Fibroblast of lung (primary cell): Measurements from ENCODE around the gene UNC5A. TPM values are rescaled to one million over a fixed set of nuclear protein-coding genes. Genes with fewer than 3 reads are reported as not detected.

Experiments
- DNase-seq, 2 donors: peaks; one replicate each; pipeline versions ENCODE4 v3.0.0 to v3.0.0-alpha.2; 2010; ENCODE audit warnings: low read depth in 2 of 2
- H2AFZ ChIP-seq: 2 replicates; pipeline ENCODE4 v1.5.1; 2012; ENCODE audit warnings: low read length, control low read depth, inconsistent platforms
- H3K27ac ChIP-seq: 2 replicates; pipeline ENCODE4 v1.5.1; 2011; ENCODE audit warnings: low read length, control low read depth; ENCODE audit not compliant: insufficient read depth
- H3K27me3 ChIP-seq: 2 replicates; pipeline ENCODE4 v1.5.1; 2011; ENCODE audit warnings: mild to moderate bottlenecking, low read length; ENCODE audit not compliant: control insufficient read depth, insufficient read depth
- H3K36me3 ChIP-seq: 2 replicates; pipeline ENCODE4 v1.5.1; 2011; ENCODE audit warnings: low read length; ENCODE audit not compliant: control insufficient read depth, insufficient read depth
- H3K4me1 ChIP-seq: 2 replicates; pipeline ENCODE4 v1.5.1; 2011; ENCODE audit warnings: low read length; ENCODE audit not compliant: control insufficient read depth, insufficient read depth; ENCODE audit errors: extremely low read depth
- H3K4me2 ChIP-seq: 2 replicates; pipeline ENCODE4 v1.5.1; 2011; ENCODE audit warnings: low read length, control low read depth; ENCODE audit not compliant: insufficient read depth; ENCODE audit errors: extremely low read depth
- H3K4me3 ChIP-seq, 4 experiments: fragments of 200-600 bp in 1 of 4; sonication (generic) in 1 of 4; replicated peaks in 1 of 4; 2 replicates each; pipeline ENCODE4 v1.5.1; 2011 to 2016; ENCODE audit warnings: low read length in 4 of 4, low read depth in 3 of 4, mild to moderate bottlenecking in 3 of 4, control low read depth in 2 of 4, inconsistent platforms in 1 of 4, mixed read lengths in 1 of 4; ENCODE audit not compliant: insufficient read depth in 1 of 4; ENCODE audit errors: control extremely low read depth in 1 of 4
- H3K79me2 ChIP-seq: 2 replicates; pipeline ENCODE4 v1.5.1; 2012; ENCODE audit warnings: mild to moderate bottlenecking, low read length, inconsistent platforms; ENCODE audit not compliant: control insufficient read depth, insufficient read depth
- H3K9ac ChIP-seq: 2 replicates; pipeline ENCODE4 v1.5.1; 2011; ENCODE audit warnings: mild to moderate bottlenecking, low read length, control low read depth; ENCODE audit not compliant: insufficient read depth
- H3K9me3 ChIP-seq: 2 replicates; pipeline ENCODE4 v1.5.1; 2012; ENCODE audit warnings: low read depth, low read length; ENCODE audit not compliant: control insufficient read depth, insufficient read depth
- H4K20me1 ChIP-seq: 2 replicates; pipeline ENCODE4 v1.5.1; 2011; ENCODE audit warnings: low read length; ENCODE audit not compliant: control insufficient read depth, insufficient read depth; ENCODE audit errors: extremely low read depth
- CTCF ChIP-seq, 2 donors: IDR thresholded peaks in 1 of 2; conservative IDR thresholded peaks in 1 of 2; 1 replicate in 1 of 2; 2 replicates in 1 of 2; pipeline ENCODE4 v1.5.1; 2011 to 2012; ENCODE audit warnings: low read length in 2 of 2, control low read depth in 1 of 2, inconsistent platforms in 1 of 2, low read depth in 1 of 2, mild to moderate bottlenecking in 1 of 2
- EZH2 ChIP-seq: IDR thresholded peaks from 2 replicates; pipeline ENCODE4 v1.5.1; 2012; ENCODE audit warnings: low read length, control low read depth, mild to moderate bottlenecking; ENCODE audit errors: missing control alignments
- polyA plus RNA-seq, 2 donors: library from polyadenylated mRNA; depleted of rRNA in 1 of 2; stranded (reverse) in 1 of 2; unstranded in 1 of 2; fragments of >200 nt; gene quantifications; 2 replicates each; pipeline ENCODE4 v1.2.1, GENCODE V29; 2011 to 2012; ENCODE audit warnings: missing spikeins in 1 of 2
- total RNA-seq: library from RNA; depleted of rRNA; stranded (reverse); fragments of >200 nt; gene quantifications from 2 replicates; pipeline ENCODE4 v1.2.1, GENCODE V29; 2014

The UNC5A gene
- total and polyA plus RNA-seq, 2 donors (not counting 1 experiment from before 2014, with no cell fraction given): not detected

- Histone ChIP-seq H3K27ac (no peak overlapping the region), H3K4me1 (no peaks in the 10 kb centered on the region), H3K4me2 (no peak overlapping the region), H3K79me2 (no peaks in the 10 kb centered on the region), H3K9me3 (no peaks in the 10 kb centered on the region), H2AFZ (no peak overlapping the region), H3K27me3 (peaks cover 3% of the 10 kb centered on the region), H4K20me1 (no peaks in the 10 kb centered on the region), H3K9ac (no peak overlapping the region), H3K36me3 (no peaks in the 10 kb centered on the region), H3K4me3 (no peak overlapping the region)
- no peak for DNase-seq
- TF ChIP-seq CTCF (conservative IDR thresholded peaks at IDR 0.05 in 1 of 2, IDR thresholded peaks at IDR 0.05 in 1 of 2; ENCODE audit: low read depth in 1 of 2, low read length in 2 of 2): no peak
- TF ChIP-seq EZH2: no peak
Measured at GRCh38 chr5:176824604-176825003, 14.2 kb downstream of the UNC5A start.

DNA sequence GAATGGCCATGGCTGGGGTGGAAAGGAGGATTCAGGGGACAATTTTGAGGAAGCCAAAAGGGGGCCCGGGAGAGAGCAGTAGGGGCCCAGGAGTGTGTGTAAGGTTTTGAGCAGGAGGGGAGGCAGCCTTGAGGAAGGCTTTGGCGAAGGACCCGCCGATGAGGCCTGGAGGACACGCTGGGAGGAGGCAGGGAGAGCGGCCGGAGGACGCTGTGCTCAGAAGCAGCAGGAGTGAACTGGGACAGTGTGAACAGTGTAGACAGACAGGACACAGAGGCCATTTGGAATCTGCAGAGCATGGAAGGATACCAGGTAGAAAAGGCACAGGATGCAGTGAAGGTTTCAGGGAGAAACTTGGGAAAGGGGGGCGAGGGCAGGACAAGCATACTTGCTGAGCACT is 14.9 kb downstream of the UNC5A start:
- no peak overlapping the region for H3K9ac ChIP-seq
- no peaks in the 10 kb centered on the region for H3K4me1 ChIP-seq
- H3K4me2 ChIP-seq: no peak overlapping the region
- no peaks in the 10 kb centered on the region for H4K20me1 ChIP-seq
- H3K27ac ChIP-seq: no peak overlapping the region
- H3K4me3 ChIP-seq: no peak overlapping the region
- peaks cover 3% of the 10 kb centered on the region for H3K27me3 ChIP-seq
- H2AFZ ChIP-seq: no peak overlapping the region
- no peaks in the 10 kb centered on the region for H3K79me2 ChIP-seq
- TF ChIP-seq EZH2 (no peak), CTCF (conservative IDR thresholded peaks at IDR 0.05 in 1 of 2, IDR thresholded peaks at IDR 0.05 in 1 of 2; ENCODE audit: low read depth in 1 of 2, low read length in 2 of 2) (no peak)
- H3K9me3 ChIP-seq: no peaks in the 10 kb centered on the region
- H3K36me3 ChIP-seq: no peaks in the 10 kb centered on the region
- DNase-seq: no peak

GRCh38 chr5:176825957-176826356 is 15.6 kb downstream of the UNC5A start:
- no peak overlapping the region for H3K27ac ChIP-seq
- no peak overlapping the region for H3K4me3 ChIP-seq
- no peak overlapping the region for H3K9ac ChIP-seq
- H4K20me1 ChIP-seq: no peaks in the 10 kb centered on the region
- no peak overlapping the region for H3K4me2 ChIP-seq
- no peak for TF ChIP-seq EZH2
- TF ChIP-seq CTCF (conservative IDR thresholded peaks at IDR 0.05 in 1 of 2, IDR thresholded peaks at IDR 0.05 in 1 of 2; ENCODE audit: low read depth in 1 of 2, low read length in 2 of 2): no peak
- H3K4me1 ChIP-seq: no peaks in the 10 kb centered on the region
- no peaks in the 10 kb centered on the region for H3K9me3 ChIP-seq
- DNase-seq: no peak
- H3K36me3 ChIP-seq: no peaks in the 10 kb centered on the region
- H3K79me2 ChIP-seq: no peaks in the 10 kb centered on the region
- H3K27me3 ChIP-seq: peaks cover 3% of the 10 kb centered on the region
- H2AFZ ChIP-seq: no peak overlapping the region
